ENCODE measurements around the gene DPP3.
A peak's percentile ranks its signal among the peaks of the same experiment; 100 is the strongest.

DPP3 gene

GRCh38 chr11:66488957-66489356 lies 8.7 kb downstream of the DPP3 start:
- DNase-seq = no peak

- peak; percentile 95 for DNase-seq
These were observed 9.4 kb downstream of the DPP3 start for GRCh38 chr11:66489636-66490035.

DNA sequence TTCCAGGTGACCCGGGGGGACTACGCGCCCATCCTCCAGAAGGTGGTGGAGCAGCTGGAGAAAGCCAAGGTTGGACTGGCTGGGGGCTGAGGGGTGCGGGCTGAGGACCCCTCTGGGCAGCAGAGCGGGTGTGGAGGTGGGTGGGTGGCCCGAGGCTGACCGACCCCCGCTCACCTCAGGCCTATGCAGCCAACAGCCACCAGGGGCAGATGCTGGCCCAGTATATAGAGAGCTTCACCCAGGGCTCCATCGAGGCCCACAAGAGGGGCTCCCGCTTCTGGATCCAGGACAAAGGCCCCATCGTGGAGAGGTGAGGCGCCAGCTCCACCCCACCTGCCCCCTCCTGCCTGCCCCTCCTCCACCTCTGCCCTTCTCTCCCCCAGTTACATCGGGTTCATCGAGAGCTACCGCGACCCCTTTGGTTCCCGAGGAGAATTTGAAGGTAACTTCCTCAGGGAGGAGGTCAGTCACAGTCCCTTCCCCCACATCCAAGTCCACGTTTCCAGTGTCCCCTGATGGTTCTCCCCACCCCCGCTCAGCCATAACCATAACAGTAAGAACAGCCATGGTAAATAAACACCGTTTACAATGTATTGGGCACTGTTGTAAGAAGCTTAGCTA lies 11.2 kb downstream of the DPP3 start:
- no peak for DNase-seq

- DNase-seq = no peak
These were observed 12.1 kb downstream of the DPP3 start for GRCh38 chr11:66492161-66492865.

DNA sequence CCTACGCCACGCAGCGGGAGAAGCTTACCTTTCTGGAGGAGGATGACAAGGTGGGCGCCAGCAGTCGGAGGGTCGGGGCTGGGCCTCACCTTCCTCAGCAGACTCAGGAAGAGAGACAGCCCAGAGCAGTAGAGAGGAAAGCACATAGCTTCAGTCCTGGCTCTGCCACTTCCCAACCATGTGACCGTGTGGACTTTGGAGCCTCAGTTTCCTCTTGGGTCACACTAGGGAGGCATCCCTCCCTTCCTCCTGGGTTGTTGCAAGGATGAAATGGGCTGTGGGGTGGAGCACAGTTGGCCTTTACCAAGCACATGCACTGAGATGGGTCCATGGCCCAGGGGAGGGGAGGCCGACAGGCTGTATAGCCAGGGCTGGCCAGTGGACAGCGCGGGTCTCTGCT lies 12.9 kb downstream of the DPP3 start:
- DNase-seq = no peak

GRCh38 chr11:66494458-66494857 lies 14.2 kb downstream of the DPP3 start:
- DNase-seq = no peak

DNA sequence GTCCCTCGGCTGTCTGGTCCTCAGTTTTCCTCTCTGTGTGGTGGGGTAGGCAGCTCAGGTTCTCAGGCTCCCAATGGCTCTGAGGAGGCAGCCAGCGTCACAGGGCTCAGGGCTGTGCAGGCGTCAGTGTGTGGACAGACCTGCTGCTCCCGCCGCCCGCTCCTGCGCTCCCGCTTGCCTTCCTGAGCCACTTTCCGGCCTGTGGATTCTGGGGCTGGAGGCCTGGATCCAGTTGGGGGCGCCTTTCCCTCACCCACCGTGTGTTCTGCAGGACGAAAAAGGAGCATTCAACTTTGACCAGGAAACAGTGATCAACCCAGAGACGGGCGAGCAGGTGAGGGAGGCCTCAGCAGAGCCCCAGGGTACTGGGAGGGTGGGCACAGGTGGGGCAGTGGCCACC lies 14.7 kb downstream of the DPP3 start:
- DNase-seq = no peak

DNA sequence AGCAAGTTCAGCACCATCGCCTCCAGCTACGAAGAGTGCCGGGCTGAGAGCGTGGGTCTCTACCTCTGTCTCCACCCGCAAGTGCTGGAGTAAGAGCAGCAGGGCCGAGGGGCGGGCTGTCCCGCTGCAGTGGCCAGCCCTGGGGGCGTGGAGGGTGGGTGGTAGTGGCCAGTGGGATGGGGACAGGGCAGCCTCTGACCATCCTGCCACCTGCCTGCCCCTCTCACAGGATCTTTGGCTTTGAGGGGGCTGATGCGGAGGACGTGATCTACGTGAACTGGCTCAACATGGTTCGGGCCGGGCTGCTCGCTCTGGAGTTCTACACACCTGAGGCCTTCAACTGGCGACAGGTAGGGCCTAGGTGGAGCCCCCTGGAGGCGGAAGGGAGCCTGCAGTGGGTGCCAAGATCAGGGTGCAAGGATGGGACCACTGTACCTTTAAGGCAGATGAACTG lies 15.2 kb downstream of the DPP3 start:
- DNase-seq = no peak

DNA sequence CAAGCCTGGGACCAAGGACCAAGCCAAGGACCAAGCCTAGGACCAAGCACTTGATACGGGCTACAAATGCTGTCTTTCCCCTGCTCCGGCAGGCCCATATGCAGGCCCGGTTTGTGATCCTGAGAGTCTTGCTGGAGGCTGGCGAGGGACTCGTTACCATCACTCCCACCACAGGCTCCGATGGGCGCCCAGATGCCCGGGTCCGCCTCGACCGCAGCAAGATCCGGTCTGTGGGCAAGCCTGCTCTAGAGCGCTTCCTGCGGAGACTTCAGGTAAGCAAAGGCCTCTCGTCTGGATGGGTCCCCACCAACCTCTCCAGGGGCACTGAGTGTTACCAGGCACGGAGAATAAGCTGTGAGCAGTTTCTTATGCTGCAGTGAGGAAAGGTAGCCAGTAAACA lies 17.0 kb downstream of the DPP3 start:
- DNase-seq = no peak

GRCh38 chr11:66498506-66498905 lies 18.3 kb downstream of the DPP3 start:
- no peak for DNase-seq

GRCh38 chr11:66505276-66505816 lies 25.1 kb downstream of the DPP3 start:
- DNase-seq = no peak

DNA sequence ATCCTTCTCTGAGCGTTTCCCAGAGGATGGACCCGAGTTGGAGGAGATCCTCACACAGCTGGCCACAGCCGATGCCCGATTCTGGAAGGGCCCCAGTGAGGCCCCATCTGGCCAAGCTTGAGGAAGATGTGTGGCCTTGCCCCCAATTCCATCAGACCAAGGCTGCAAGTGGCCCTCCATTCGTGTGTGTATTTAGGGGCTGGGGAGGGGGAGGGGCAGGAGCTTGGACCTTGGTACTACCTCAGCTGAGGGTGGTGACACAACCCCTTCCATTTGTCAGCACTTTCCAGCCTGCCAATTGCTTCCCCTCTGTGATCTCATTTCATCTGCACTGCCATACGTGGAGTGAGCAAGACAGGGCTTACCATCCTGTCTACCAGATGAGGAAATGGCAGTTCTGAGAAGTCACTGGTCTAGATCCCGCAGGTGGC lies 28.9 kb downstream of the DPP3 start:
- no peak for DNase-seq

DNA sequence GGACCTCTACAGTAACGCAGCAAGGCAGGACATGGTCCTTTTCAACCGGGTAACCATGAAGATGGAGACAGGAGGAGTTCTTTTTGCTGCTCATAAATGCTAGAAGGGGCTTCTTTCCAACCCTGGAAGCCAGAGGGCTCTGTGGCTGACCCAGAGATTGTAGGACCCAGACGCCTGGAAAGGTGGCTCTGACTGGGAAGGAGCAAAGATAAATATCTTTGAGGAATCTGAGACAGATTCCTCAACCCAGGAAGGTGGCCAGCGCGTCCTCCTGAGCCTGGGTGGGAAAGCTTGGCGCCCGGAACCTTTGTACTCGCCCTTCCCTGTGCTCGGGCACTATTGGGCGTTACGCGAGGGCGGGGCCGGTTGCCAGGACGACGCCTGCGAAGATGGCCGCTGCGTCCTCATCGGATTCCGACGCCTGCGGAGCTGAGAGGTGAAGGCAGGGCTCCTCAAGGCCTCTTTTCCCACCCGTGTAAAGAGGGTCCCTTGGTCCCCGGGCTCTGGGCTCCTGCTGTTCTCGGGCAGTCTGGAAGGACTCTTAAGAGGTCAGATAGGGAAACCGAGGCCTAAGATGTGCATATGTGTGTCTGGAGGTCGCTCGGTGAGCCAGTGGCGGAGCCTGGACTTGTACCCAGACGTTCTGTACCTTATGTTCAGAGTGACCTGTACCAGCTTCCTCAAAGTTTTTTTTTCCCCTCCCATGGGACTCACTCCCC lies 30.2 kb downstream of the DPP3 start, which contains the start of gene BBS1:
BBS1 (plus strand) TSS at position 365 of the 719 bp plus-strand sequence; CDS start at position 390, 25 bp downstream.
- peak; percentile 68 for DNase-seq

DNA sequence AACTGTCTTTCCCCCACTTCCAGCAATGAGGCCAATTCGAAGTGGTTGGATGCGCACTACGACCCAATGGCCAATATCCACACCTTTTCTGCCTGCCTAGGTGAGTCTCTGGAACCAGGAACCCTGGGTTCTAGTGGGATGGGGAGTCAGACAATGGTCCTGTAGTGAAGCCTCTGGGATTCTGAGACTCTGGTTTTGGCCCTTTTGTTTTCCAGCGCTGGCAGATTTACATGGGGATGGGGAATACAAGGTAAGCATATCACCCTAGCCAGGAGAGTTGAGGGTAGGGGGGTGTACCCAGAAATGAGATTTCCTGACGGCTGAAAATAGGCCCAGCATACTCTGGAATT lies 30.7 kb downstream of the DPP3 start:
- no peak for DNase-seq

DNA sequence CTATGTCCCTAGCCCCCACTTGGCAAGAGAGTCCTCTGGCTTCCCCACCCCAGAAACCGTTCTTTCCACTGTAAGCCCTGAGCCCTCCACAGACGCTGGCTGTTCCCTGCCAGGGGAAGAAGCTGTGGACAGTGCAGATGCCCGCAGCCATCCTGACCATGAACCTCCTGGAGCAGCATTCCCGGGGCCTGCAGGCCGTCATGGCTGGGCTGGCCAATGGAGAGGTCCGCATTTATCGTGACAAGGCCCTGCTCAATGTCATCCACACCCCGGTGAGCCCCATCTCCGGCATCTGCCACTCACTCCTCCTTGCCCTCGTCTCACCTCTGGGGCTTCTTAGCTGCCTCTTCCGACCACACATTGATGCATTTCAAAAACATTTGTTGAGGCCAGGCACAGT lies 43.4 kb downstream of the DPP3 start:
- no peak for DNase-seq

GRCh38 chr11:66524304-66525040 lies 44.2 kb downstream of the DPP3 start:
- no peak for DNase-seq

DNA sequence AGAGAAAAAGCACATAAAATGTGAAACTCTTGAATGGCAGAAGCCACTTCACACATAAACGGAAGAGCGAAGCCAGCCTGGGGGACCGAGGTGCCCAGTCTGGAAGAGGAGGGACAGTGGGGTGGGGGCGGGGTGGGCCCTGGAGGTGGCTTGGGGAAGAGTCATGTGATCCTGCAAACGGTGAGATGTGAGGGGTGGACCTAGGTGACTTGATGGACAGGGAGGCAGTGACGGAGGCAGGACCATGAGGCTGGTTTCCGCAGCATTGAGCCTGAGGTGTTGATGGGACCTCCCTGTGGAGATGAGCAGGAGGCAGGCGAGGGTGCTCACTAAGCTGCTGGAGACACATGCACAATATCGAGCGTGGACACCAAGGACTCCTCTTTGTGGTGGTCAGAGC lies 48.8 kb downstream of the DPP3 start:
- no peak for DNase-seq

- DNase-seq = no peak
These were observed 49.4 kb downstream of the DPP3 start for GRCh38 chr11:66529655-66530054.

GRCh38 chr11:66530927-66531709 lies 50.9 kb downstream of the DPP3 start:
- DNase-seq = no peak

- DNase-seq = no peak
These were observed 51.6 kb downstream of the DPP3 start for GRCh38 chr11:66531841-66532240.

- DNase-seq = no peak
These were observed 52.5 kb downstream of the DPP3 start for GRCh38 chr11:66532784-66533183.

DNA sequence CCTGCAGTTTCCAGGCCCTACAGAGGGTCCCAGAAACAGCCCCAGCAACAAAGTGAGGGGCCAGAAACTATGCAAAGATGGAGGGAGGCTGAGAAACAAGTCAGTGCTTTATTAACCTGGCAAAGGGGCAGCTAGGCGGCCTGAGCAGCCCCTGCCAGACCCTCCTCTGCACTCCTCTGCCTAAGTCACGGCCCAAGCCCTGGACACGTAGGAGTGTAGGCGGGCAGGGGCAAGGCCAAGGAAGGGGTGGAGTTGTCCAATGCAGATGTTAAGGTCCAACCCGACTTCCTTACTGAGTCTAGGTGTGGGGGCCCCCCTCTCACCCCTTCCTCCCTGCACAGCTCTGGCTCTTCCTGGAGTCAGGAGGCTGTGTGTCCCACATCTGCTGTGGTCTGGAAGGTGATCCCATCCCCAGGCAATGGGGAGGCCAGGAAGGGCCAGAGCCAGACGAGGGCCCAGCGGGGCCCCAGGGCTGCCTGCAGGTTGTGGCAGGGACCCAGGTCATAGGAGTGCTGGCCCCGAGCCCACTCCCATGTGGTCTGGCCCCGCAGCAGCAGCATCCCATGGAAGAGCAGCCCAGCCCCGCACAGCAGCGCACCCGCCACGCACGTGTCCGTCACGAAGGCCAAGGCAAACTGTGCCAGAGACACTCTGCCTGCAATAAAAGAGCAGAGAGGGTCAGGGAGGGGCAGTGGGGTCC lies 59.1 kb downstream of the DPP3 start:
- no peak for DNase-seq
